CD14-positive monocyte (primary cell): ENCODE measurements around the gene GADD45GIP1. TPM values are rescaled to one million over a fixed set of nuclear protein-coding genes. Genes with fewer than 3 reads are reported as not detected.

Source experiments
- DNase-seq, 3 donors: peaks; one replicate each; pipeline ENCODE4 v3.0.0-alpha.2; 2011 to 2022
- H2AFZ ChIP-seq: 2 replicates; pipeline ENCODE4 v1.6.0; 2012; ENCODE audit warnings: mild to moderate bottlenecking, low read depth, low read length, inconsistent platforms; ENCODE audit not compliant: insufficient read depth, poor library complexity, severe bottlenecking
- H3K27ac ChIP-seq, 2 donors: 1 replicate in 1 of 2; 2 replicates in 1 of 2; pipeline ENCODE4 v1.5.1; 2012 to 2013; ENCODE audit warnings: low read length in 2 of 2, control low read depth in 1 of 2, inconsistent platforms in 1 of 2, low read depth in 1 of 2, mild to moderate bottlenecking in 1 of 2
- H3K27me3 ChIP-seq, 2 donors: one replicate each; pipeline versions ENCODE4 v1.6.0 to v1.6.1; 2011 to 2013; ENCODE audit warnings: low read length in 2 of 2; ENCODE audit not compliant: control insufficient read depth in 2 of 2, insufficient read depth in 2 of 2
- H3K36me3 ChIP-seq, 2 donors: replicated peaks in 1 of 2; 1 replicate in 1 of 2; 2 replicates in 1 of 2; pipeline versions ENCODE4 v1.5.1 to v1.6.1; 2012 to 2013; ENCODE audit warnings: low read length in 2 of 2, control low read depth in 1 of 2, inconsistent platforms in 1 of 2, mild to moderate bottlenecking in 1 of 2; ENCODE audit not compliant: insufficient read depth in 2 of 2, control insufficient read depth in 1 of 2
- H3K4me1 ChIP-seq, 2 donors: 1 replicate in 1 of 2; 2 replicates in 1 of 2; pipeline versions ENCODE4 v1.5.1 to v1.6.1; 2012 to 2013; ENCODE audit warnings: low read length in 2 of 2, control low read depth in 1 of 2, inconsistent platforms in 1 of 2, mild to moderate bottlenecking in 1 of 2, moderate library complexity in 1 of 2; ENCODE audit not compliant: insufficient read depth in 2 of 2, control insufficient read depth in 1 of 2
- H3K4me2 ChIP-seq: replicated peaks from 2 replicates; pipeline ENCODE3; 2012; ENCODE audit warnings: low read length, moderate library complexity, mild to moderate bottlenecking; ENCODE audit not compliant: poor library complexity, severe bottlenecking; ENCODE audit errors: extremely low read depth
- H3K4me3 ChIP-seq, 3 experiments: fragments of 200-600 bp in 1 of 3; sonication (generic) in 1 of 3; replicated peaks in 1 of 3; 1 replicate in 2 of 3; 2 replicates in 1 of 3; pipeline ENCODE4 v1.5.1; 2011 to 2013; ENCODE audit warnings: low read length in 3 of 3, mild to moderate bottlenecking in 3 of 3, control low read depth in 2 of 3, low read depth in 2 of 3, inconsistent platforms in 1 of 3, moderate library complexity in 1 of 3
- H3K79me2 ChIP-seq: 2 replicates; pipeline ENCODE4 v1.6.0; 2012; ENCODE audit warnings: mild to moderate bottlenecking, control low read depth, inconsistent platforms, low read length, moderate library complexity; ENCODE audit not compliant: insufficient read depth
- H3K9ac ChIP-seq: 2 replicates; pipeline ENCODE4 v1.6.0; 2017; ENCODE audit warnings: low read length, mild to moderate bottlenecking; ENCODE audit not compliant: insufficient read depth, poor library complexity, severe bottlenecking
- H3K9me3 ChIP-seq, 2 donors: replicated peaks in 1 of 2; 1 replicate in 1 of 2; 2 replicates in 1 of 2; pipeline versions ENCODE4 v1.5.1 to v1.6.1; 2012 to 2013; ENCODE audit warnings: low read length in 2 of 2, control low read depth in 1 of 2; ENCODE audit not compliant: control insufficient read depth in 1 of 2, insufficient read depth in 1 of 2
- H4K20me1 ChIP-seq: 2 replicates; pipeline ENCODE4 v1.6.0; 2012; ENCODE audit warnings: mild to moderate bottlenecking, low read length, control low read depth, moderate library complexity; ENCODE audit not compliant: insufficient read depth
- H3K27ac Mint-ChIP-seq, 7 donors: one replicate each; pipeline ENCODE4 v1.8.0; 2020; ENCODE audit warnings: mild to moderate bottlenecking in 7 of 7, mixed read lengths in 7 of 7, moderate library complexity in 6 of 7, inconsistent platforms in 2 of 7
- H3K27me3 Mint-ChIP-seq, 3 donors: one replicate each; pipeline ENCODE4 v1.8.0; 2021 to 2022; ENCODE audit warnings: low read depth in 3 of 3, mild to moderate bottlenecking in 3 of 3, mixed read lengths in 3 of 3, moderate library complexity in 3 of 3, inconsistent platforms in 1 of 3
- H3K36me3 Mint-ChIP-seq, 2 donors: one replicate each; pipeline ENCODE4 v1.8.0; 2020; ENCODE audit warnings: mixed read lengths in 2 of 2, inconsistent platforms in 1 of 2, mild to moderate bottlenecking in 1 of 2
- H3K4me1 Mint-ChIP-seq: one replicate; pipeline ENCODE4 v1.8.0; 2020; ENCODE audit warnings: mild to moderate bottlenecking, mixed read lengths
- H3K4me3 Mint-ChIP-seq, 2 donors: one replicate each; pipeline ENCODE4 v1.8.0; 2020; ENCODE audit warnings: mild to moderate bottlenecking in 2 of 2, mixed read lengths in 2 of 2, moderate library complexity in 1 of 2
- H3K9me3 Mint-ChIP-seq, 7 donors: one replicate each; pipeline ENCODE4 v1.8.0; 2020 to 2022; ENCODE audit warnings: mixed read lengths in 7 of 7, mild to moderate bottlenecking in 6 of 7, moderate library complexity in 6 of 7, inconsistent platforms in 2 of 7
- CTCF ChIP-seq: fragments of 200-600 bp; IDR thresholded peaks from one replicate; pipeline ENCODE4 v1.8.0; 2022; ENCODE audit warnings: antibody characterized with exemption, mild to moderate bottlenecking
- whole genome bisulfite sequencing: methylation state at CpG from one replicate; pipeline ENCODE4 v1.1.5; 2013; ENCODE audit warnings: missing lambda C conversion rate; ENCODE audit not compliant: insufficient coverage; 5-methylcytosine and 5-hydroxymethylcytosine counted together
- intact Hi-C, 2 donors: fragments of 100-400 bp; cut with micrococcal nuclease; formaldehyde crosslinking; loops; one replicate each; pipeline versions ENCODE4 v1.15.0 to v1.15.1; 2023
- polyA plus RNA-seq, 3 donors: library from polyadenylated mRNA; depleted of rRNA in 1 of 3; unstranded in 2 of 3; stranded (reverse) in 1 of 3; fragments of 300-500 nt in 2 of 3; fragments of >200 nt in 1 of 3; fragmentation: Illumina TruSeq in 2 of 3; gene quantifications; 1 replicate in 2 of 3; 2 replicates in 1 of 3; pipeline ENCODE4 v1.2.3, GENCODE V29; 2012 to 2021

Gene GADD45GIP1
- polyA plus RNA-seq, 3 donors = 8.3 to 42.4 (median 31.6) TPM

GRCh38 chr19:12970070-12970820 lies 13.2 kb upstream of the GADD45GIP1 start:
- no peaks in the 10 kb centered on the region for H3K36me3 Mint-ChIP-seq
- intact Hi-C loops = loop anchor here in 1 of 2 donors (10.0 kb wide), 1 partner anchor 295 kb away; no protein-coding TSS in a partner anchor
- 96% methylated on average over 6 of the region's 7 CpGs for WGBS

More at GRCh38 chr19:12970070-12970820, 13.2 kb upstream of the GADD45GIP1 start:
- H3K27me3 ChIP-seq = peaks cover 0 to 2% of the 10 kb centered on the region in 2 donors
- peaks cover 0 to under 1% (median 0%) of the 10 kb centered on the region in 7 donors for H3K9me3 Mint-ChIP-seq
- peaks cover 3 to 4% of the 10 kb centered on the region in 2 donors for H3K4me1 ChIP-seq
- no peak overlapping the region for H3K9ac ChIP-seq
- no peak overlapping the region for H3K4me2 ChIP-seq
- no peak overlapping the region for H3K27ac ChIP-seq
- no peaks in the 10 kb centered on the region for H3K79me2 ChIP-seq
- H3K4me3 Mint-ChIP-seq = no peak overlapping the region
- H3K36me3 ChIP-seq = no peaks in the 10 kb centered on the region
- DNase-seq = no peak
- no peaks in the 10 kb centered on the region for H4K20me1 ChIP-seq
- TF ChIP-seq CTCF = no peak
- no peak overlapping the region for H2AFZ ChIP-seq
- H3K9me3 ChIP-seq = no peaks in the 10 kb centered on the region
- H3K27ac Mint-ChIP-seq = no peak overlapping the region
- H3K27me3 Mint-ChIP-seq = peaks cover 0 to 3% (median 1%) of the 10 kb centered on the region in 3 donors
- no peak overlapping the region for H3K4me3 ChIP-seq
- H3K4me1 Mint-ChIP-seq = peaks cover 2% of the 10 kb centered on the region
